Ectodermal cell (in vitro differentiated cells): Measurements from ENCODE around the gene CDC73.
A peak's percentile ranks its signal among the peaks of the same experiment; 100 is the strongest.

Experiments used
- H3K27ac ChIP-seq: 2 replicates; pipeline ENCODE4 v1.7.0; 2013; ENCODE audit warnings: mild to moderate bottlenecking, low read depth, low read length; ENCODE audit not compliant: insufficient read depth, poor library complexity, severe bottlenecking
- H3K27me3 ChIP-seq: 2 replicates; pipeline ENCODE4 v1.7.0; 2013; ENCODE audit warnings: mild to moderate bottlenecking, low read length; ENCODE audit not compliant: insufficient read depth, control insufficient read depth, poor library complexity, severe bottlenecking
- H3K36me3 ChIP-seq: one replicate; pipeline ENCODE4 v1.7.0; 2013; ENCODE audit warnings: low read length; ENCODE audit not compliant: control insufficient read depth, insufficient read depth
- H3K4me1 ChIP-seq: one replicate; pipeline ENCODE4 v1.7.0; 2013; ENCODE audit warnings: low read length; ENCODE audit not compliant: control insufficient read depth, insufficient read depth
- H3K4me3 ChIP-seq: 2 replicates; pipeline ENCODE4 v1.7.0; 2013; ENCODE audit warnings: low read depth, low read length, control low read depth; ENCODE audit not compliant: insufficient read depth
- H3K9me3 ChIP-seq: 2 replicates; pipeline ENCODE4 v1.7.0; 2013; ENCODE audit warnings: mild to moderate bottlenecking, low read length, moderate library complexity; ENCODE audit not compliant: control insufficient read depth
- WGBS, 2 experiments: methylation state at CpG; one replicate each; pipeline ENCODE4 v1.1.7; 2013; ENCODE audit warnings: missing lambda C conversion rate in 2 of 2; 5-methylcytosine and 5-hydroxymethylcytosine counted together

CDC73 gene

DNA sequence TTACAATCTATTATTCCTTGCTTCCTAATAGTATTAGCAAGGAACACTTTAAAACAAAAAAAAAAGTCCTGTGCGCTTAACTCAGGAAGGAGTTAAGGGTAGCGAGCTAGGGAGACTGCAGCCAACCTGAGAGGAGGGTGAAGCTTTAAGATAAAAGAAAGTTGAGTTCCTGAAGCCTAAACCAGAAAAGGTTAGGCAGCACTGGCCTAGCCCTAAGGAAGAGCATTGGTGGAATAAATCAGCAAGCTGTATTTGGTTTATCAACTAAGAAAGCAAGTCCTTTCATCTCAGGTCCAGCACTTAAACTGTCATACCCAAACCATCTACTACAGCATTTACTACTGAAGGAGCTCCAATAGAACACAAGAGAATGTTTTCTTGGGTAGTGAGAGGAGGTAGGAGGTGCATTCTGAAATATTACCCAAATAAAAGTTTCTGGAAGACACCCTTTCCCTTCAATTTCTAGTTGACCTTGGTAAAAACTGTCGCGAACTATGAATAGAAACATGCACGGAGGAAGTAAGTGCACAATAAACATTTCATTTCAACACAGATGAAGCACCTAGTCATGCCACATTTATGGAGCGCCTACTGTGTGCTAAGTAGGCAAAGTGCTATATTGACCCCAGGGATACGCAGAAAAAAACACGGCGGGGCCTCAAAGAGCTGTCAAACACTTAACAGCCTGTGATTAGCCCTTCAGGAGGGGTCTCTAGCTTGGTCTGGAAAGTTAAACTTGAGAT lies 17.9 kb upstream of the CDC73 start:
- H3K27me3 ChIP-seq = peaks cover 14% of the 10 kb centered on the region
- H3K27ac ChIP-seq = no peak overlapping the region
- 56 to 60% methylated on average over 9 of the region's 9 CpGs for WGBS, 2 experiments

DNA sequence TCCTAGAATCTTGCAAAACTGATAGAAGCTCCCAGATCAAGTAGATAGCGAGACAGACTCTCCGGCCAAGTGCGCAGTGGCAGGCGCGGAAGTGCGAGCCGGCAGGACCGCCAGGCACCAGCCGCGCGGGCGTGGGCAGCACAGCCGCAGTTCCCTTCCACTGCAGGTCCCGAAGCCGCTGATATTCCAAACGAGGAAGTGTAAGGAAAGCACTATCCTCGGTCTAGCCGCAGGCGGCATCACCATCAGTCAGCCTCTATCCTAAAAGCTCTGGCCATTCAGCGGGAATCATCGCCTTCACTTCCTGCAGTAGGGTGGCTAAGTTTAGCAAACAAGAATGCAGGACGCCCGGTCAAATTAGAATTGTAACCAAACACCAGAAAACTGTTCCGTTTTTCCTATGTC lies 17.3 kb upstream of the CDC73 start:
- H3K4me1 ChIP-seq = no peaks in the 10 kb centered on the region
- peaks cover 14% of the 10 kb centered on the region for H3K27me3 ChIP-seq
- peak overlapping the region; percentile 43 for H3K4me3 ChIP-seq
- H3K27ac ChIP-seq = peak overlapping the region; percentile 19
- no peaks in the 10 kb centered on the region for H3K9me3 ChIP-seq
- WGBS, 2 experiments = 1 to 2% methylated on average over 24 of the region's 24 CpGs
- no peaks in the 10 kb centered on the region for H3K36me3 ChIP-seq

More for the DNA sequence above, 17.9 kb upstream of the CDC73 start:
- Histone ChIP-seq H3K36me3 (no peaks in the 10 kb centered on the region), H3K4me3 (peak overlapping the region; percentile 43), H3K4me1 (no peaks in the 10 kb centered on the region), H3K9me3 (no peaks in the 10 kb centered on the region)

DNA sequence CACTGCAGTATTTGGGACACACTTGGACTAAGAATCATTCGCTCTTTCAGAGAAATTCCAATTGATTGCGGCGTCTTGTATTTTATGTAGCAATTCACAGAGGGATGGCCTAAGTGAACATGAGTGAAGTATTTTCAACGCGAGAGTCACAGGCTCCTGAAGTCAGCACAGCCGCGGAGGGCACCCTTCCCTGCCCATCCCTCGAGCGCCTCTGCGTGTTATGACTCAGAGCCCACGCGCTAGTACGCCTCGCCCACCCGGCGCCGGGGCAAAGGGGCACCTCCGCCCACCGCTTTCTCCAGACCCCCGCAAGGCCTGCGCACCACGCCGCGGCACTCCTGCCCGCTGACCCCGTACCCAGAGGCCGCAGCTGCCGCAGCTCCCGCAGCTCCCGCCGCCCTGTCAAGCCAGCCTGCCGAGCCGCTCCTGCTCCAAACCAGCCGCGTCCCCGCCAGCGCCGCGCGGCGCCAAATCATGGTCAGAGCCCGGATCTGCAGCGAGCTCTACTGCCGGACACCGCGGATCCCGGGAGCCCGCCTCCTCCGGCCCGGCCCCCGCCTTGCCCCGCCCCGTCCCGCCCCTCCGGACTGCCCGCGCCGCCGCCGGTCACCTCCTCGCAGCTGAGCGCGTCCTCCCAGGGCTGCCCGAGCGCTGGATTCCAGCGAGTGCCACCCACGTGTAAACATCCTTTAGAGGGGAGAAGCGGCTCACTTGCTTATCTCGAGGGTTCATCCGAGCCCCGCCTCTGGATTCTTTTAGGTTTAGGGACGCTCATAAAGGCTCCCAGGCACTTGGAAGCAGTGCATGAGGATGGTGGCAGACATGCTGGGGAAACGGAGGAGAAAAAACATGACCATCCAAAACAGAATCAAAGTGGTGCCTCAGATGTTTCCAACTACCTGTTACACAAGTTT lies 16.7 kb upstream of the CDC73 start, which contains the start of gene GLRX2:
GLRX2 (minus strand) TSS at position 508 of the 914 bp plus-strand sequence; CDS start at position 476, 32 bp downstream.
- Histone ChIP-seq H3K4me3 (peak within 1 kb of the TSS; percentile 43), H3K4me1 (no peaks in the 10 kb centered on the region), H3K36me3 (no peaks in the 10 kb centered on the region), H3K27ac (peak within 1 kb of the TSS; percentile 67), H3K27me3 (peaks cover 14% of the 10 kb centered on the region), H3K9me3 (no peaks in the 10 kb centered on the region)
- WGBS, 2 experiments = 0% methylated on average over 73 of the region's 73 CpGs

DNA sequence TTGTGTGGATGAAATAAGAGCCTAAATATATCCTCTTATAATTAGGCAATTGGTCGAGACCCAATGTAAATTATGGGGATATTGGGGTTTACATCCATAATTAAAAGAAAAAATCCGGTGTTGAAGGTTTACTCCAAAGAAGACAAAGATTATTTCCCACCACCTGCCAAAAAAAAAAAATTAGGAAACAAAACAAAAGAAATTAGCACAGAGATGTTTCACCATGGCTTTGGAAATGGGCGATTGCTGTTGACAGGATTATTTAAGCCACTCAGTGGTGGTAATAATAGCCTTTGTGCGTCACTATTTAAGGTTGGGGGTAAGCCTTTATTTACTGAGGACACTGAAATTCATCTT lies 16.0 kb upstream of the CDC73 start:
- H3K27ac ChIP-seq = peak overlapping the region; percentile 67
- 55 to 58% methylated on average over 2 to 3 of the region's 4 CpGs for WGBS, 2 experiments
- no peaks in the 10 kb centered on the region for H3K4me1 ChIP-seq
- no peaks in the 10 kb centered on the region for H3K36me3 ChIP-seq
- H3K9me3 ChIP-seq = no peaks in the 10 kb centered on the region
- H3K4me3 ChIP-seq = peak overlapping the region; percentile 43
- peaks cover 14% of the 10 kb centered on the region for H3K27me3 ChIP-seq

DNA sequence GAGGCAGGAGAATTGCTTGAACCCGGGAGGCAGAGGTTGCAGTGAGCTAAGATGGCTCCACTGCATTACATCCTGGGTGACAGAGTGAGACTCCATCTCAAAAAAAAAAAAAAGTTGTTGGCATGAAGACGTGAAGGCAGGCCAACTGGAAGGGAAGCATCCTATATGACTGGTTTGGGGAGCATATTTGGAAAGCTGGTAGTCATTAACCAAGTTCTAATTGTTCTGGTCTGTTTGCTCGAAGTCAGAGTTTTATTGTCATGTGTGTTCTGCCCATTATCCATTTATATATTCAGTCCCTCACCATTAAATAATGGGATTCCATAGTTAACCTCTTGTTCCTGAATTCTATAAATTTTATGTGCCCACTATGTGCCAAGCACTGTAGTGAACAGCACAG lies 13.4 kb upstream of the CDC73 start:
- no peak overlapping the region for H3K4me3 ChIP-seq
- no peaks in the 10 kb centered on the region for H3K4me1 ChIP-seq
- H3K36me3 ChIP-seq = no peaks in the 10 kb centered on the region
- peaks cover 11% of the 10 kb centered on the region for H3K27me3 ChIP-seq
- no peaks in the 10 kb centered on the region for H3K9me3 ChIP-seq
- WGBS, 2 experiments = 79 to 86% methylated on average over 2 to 3 of the region's 3 CpGs
- H3K27ac ChIP-seq = no peak overlapping the region

DNA sequence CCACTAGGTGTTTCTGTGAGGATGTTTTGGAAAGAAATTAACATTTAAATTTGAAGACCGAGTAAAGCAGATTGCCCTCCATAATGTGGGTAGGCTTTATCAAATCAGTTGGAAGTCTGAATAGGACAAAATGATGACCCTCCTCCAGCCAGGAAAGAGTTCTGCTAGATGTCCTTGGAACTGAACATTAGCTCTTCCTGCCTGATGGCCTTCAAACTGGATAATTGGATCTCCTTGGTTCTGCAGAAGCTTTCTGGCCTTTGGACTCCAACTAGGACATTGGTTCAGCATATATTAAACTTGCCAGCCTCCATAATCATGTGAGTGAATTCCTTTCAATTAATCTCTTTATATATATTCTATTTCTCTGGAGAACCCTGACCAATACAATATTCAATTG lies 12.2 kb upstream of the CDC73 start:
- Histone ChIP-seq H3K4me3 (no peak overlapping the region), H3K27me3 (no peaks in the 10 kb centered on the region), H3K9me3 (no peaks in the 10 kb centered on the region), H3K27ac (no peak overlapping the region), H3K4me1 (no peaks in the 10 kb centered on the region), H3K36me3 (no peaks in the 10 kb centered on the region)
- 91 to 96% methylated on average over 1 of the region's 1 CpG for WGBS, 2 experiments

DNA sequence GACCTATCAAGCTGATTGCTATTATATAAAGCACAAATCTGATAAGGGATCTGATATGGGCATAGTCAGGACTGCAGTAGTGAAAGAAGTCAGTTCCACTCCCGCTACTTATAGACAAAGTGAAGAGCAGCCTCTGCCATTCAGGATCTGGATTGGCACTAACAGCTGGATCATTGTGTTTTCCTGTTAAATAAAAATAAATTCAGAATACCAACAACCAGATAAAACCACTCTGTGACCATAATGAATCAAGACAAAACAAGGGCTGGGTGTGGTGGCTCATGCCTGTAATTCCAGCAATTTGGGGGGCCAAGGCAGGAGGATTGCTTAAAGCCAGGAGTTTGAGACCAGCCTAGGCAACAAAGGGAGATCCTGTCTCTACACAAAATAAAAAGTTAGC lies 11.6 kb upstream of the CDC73 start:
- H3K4me3 ChIP-seq = no peak overlapping the region
- H3K27ac ChIP-seq = no peak overlapping the region
- H3K9me3 ChIP-seq = no peaks in the 10 kb centered on the region
- H3K27me3 ChIP-seq = no peaks in the 10 kb centered on the region
- no peaks in the 10 kb centered on the region for H3K36me3 ChIP-seq
- H3K4me1 ChIP-seq = no peaks in the 10 kb centered on the region
- WGBS, 2 experiments = 88 to 100% methylated on average over 1 of the region's 1 CpG

DNA sequence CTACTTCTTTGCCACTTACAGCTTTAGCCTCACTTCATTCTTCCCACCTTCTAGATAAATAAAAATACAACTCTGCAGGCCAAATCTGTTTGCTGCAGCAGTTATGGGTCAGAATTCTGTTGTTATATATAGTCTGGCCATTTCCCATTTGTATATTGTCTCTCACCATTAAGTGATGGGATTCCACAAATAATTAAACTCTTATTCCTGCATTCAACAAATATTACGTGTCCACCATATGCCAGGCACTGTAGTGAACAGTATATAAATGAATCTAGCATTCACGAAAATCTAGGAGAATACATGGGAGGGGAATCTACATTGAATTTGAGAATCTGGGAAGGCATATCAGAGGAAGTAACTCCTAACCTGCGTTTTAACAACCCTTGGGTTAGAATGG lies 11.0 kb upstream of the CDC73 start:
- H3K27ac ChIP-seq = no peak overlapping the region

DNA sequence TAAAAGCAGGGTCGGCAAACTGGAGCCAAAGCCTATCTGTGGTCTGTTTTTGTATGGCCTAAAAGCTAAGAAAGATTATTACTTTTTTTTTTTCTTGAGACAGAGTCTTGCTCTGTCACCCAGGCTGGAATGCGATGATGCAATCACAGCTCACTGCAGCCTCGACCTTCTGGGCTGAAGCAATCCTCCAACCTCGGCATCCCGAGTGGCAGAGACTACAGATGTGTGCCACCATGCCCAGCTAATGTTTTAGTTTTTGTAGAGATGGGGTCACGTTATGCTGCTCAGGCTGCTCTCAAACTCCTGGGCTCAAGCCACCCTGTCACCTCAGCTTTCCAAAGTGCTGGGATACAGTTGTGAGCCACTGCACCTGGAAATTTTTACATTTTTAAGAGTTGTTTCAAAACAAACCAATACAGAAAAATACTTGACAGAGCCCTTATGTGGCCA lies 10.2 kb upstream of the CDC73 start:
- no peaks in the 10 kb centered on the region for H3K9me3 ChIP-seq
- H3K36me3 ChIP-seq = no peaks in the 10 kb centered on the region
- no peaks in the 10 kb centered on the region for H3K27me3 ChIP-seq
- no peak overlapping the region for H3K4me3 ChIP-seq
- H3K4me1 ChIP-seq = no peaks in the 10 kb centered on the region
- WGBS, 2 experiments = 74 to 76% methylated on average over 6 of the region's 6 CpGs
- H3K27ac ChIP-seq = no peak overlapping the region

More for the DNA sequence above, 11.0 kb upstream of the CDC73 start:
- WGBS, 2 experiments = 96 to 97% methylated on average over 2 to 3 of the region's 3 CpGs
- Histone ChIP-seq H3K36me3 (no peaks in the 10 kb centered on the region), H3K9me3 (no peaks in the 10 kb centered on the region), H3K27me3 (no peaks in the 10 kb centered on the region), H3K4me1 (no peaks in the 10 kb centered on the region), H3K4me3 (no peak overlapping the region)
